H9 (cell line): ENCODE results near the gene ADAT3. TPM values are rescaled to one million over a fixed set of nuclear protein-coding genes. Genes with fewer than 3 reads are reported as not detected.

Experiments
- DNase-seq: peaks from one replicate; pipeline ENCODE4 v3.0.0-alpha.2; 2017
- H2AFZ ChIP-seq: one replicate; pipeline ENCODE4 v1.6.1; 2013; ENCODE audit warnings: mild to moderate bottlenecking, low read length, control low read depth, moderate library complexity
- H2AK5ac ChIP-seq: 2 replicates; pipeline ENCODE4 v1.6.1; 2013; ENCODE audit warnings: low read length, control low read depth, mixed read lengths; ENCODE audit not compliant: insufficient read length
- H2BK120ac ChIP-seq: one replicate; pipeline ENCODE4 v1.6.1; 2013; ENCODE audit warnings: low read depth, mild to moderate bottlenecking, low read length, control low read depth, inconsistent platforms; ENCODE audit not compliant: poor library complexity, severe bottlenecking
- H2BK12ac ChIP-seq: 2 replicates; pipeline ENCODE4 v1.6.1; 2013; ENCODE audit warnings: low read length, control low read depth, mixed read lengths, low read depth; ENCODE audit not compliant: insufficient read length
- H2BK15ac ChIP-seq: 2 replicates; pipeline ENCODE4 v1.6.1; 2013; ENCODE audit warnings: low read depth, low read length, control low read depth
- H2BK20ac ChIP-seq: one replicate; pipeline ENCODE4 v1.6.1; 2013; ENCODE audit warnings: low read depth, mild to moderate bottlenecking, low read length, control low read depth, inconsistent platforms; ENCODE audit not compliant: poor library complexity, severe bottlenecking
- H2BK5ac ChIP-seq: 2 replicates; pipeline ENCODE4 v1.6.1; 2013; ENCODE audit warnings: low read length, control low read depth, mixed read lengths; ENCODE audit not compliant: insufficient read length
- H3K14ac ChIP-seq: 2 replicates; pipeline ENCODE4 v1.6.1; 2013; ENCODE audit warnings: low read length, control low read depth; ENCODE audit not compliant: insufficient read depth
- H3K18ac ChIP-seq: 2 replicates; pipeline ENCODE4 v1.6.1; 2013; ENCODE audit warnings: low read depth, mild to moderate bottlenecking, mixed read lengths, low read length, control low read depth; ENCODE audit not compliant: insufficient read length
- H3K23ac ChIP-seq: 2 replicates; pipeline ENCODE4 v1.6.1; 2013; ENCODE audit warnings: low read length, control low read depth, mixed read lengths, low read depth; ENCODE audit not compliant: insufficient read length
- H3K23me2 ChIP-seq: 2 replicates; pipeline ENCODE4 v1.6.1; 2013; ENCODE audit warnings: low read depth, mild to moderate bottlenecking, mixed read lengths, low read length, control low read depth; ENCODE audit not compliant: insufficient read length, poor library complexity, severe bottlenecking
- H3K27ac ChIP-seq: 2 replicates; pipeline ENCODE4 v1.5.1; 2013; ENCODE audit warnings: low read length, control low read depth, mixed read lengths, low read depth; ENCODE audit not compliant: insufficient read length
- H3K27me3 ChIP-seq: 2 replicates; pipeline ENCODE4 v1.6.1; 2013; ENCODE audit warnings: low read length, control low read depth, inconsistent platforms; ENCODE audit not compliant: insufficient read depth
- H3K4ac ChIP-seq: 2 replicates; pipeline ENCODE4 v1.6.1; 2013; ENCODE audit warnings: low read depth, mild to moderate bottlenecking, control low read depth, inconsistent platforms, low read length, moderate library complexity
- H3K4me1 ChIP-seq: 2 replicates; pipeline ENCODE4 v1.6.1; 2013; ENCODE audit warnings: low read length, control low read depth, inconsistent platforms; ENCODE audit not compliant: insufficient read depth
- H3K4me2 ChIP-seq: 2 replicates; pipeline ENCODE4 v1.6.1; 2013; ENCODE audit warnings: low read length, control low read depth, mixed read lengths; ENCODE audit not compliant: insufficient read length, insufficient read depth
- H3K56ac ChIP-seq: 2 replicates; pipeline ENCODE4 v1.6.1; 2013; ENCODE audit warnings: low read depth, mild to moderate bottlenecking, mixed read lengths, low read length, control low read depth; ENCODE audit not compliant: insufficient read length
- H3K79me1 ChIP-seq: 2 replicates; pipeline ENCODE4 v1.6.1; 2013; ENCODE audit warnings: low read depth, mild to moderate bottlenecking, moderate library complexity, low read length, control low read depth, inconsistent platforms; ENCODE audit not compliant: insufficient read depth, poor library complexity, severe bottlenecking
- H3K79me2 ChIP-seq: 2 replicates; pipeline ENCODE4 v1.6.1; 2013; ENCODE audit warnings: low read length, control low read depth, inconsistent platforms; ENCODE audit not compliant: insufficient read depth
- H3K9ac ChIP-seq: 2 replicates; pipeline ENCODE4 v1.6.1; 2013; ENCODE audit warnings: low read length, control low read depth, mixed read lengths; ENCODE audit not compliant: insufficient read length; ENCODE audit errors: extremely low read depth
- H3K9me3 ChIP-seq: one replicate; pipeline ENCODE4 v1.6.1; 2013; ENCODE audit warnings: low read depth, low read length, inconsistent platforms; ENCODE audit not compliant: control insufficient read depth
- H3T11ph ChIP-seq: one replicate; pipeline ENCODE4 v1.6.1; 2013; ENCODE audit warnings: mild to moderate bottlenecking, low read length, control low read depth, inconsistent platforms
- H4K20me1 ChIP-seq: one replicate; pipeline ENCODE4 v1.6.1; 2013; ENCODE audit not compliant: control insufficient read depth, insufficient read length, insufficient read depth
- H4K5ac ChIP-seq: 2 replicates; pipeline ENCODE4 v1.6.1; 2013; ENCODE audit warnings: low read depth, mild to moderate bottlenecking, mixed read lengths, low read length, control low read depth; ENCODE audit not compliant: insufficient read length
- H4K8ac ChIP-seq: replicated peaks from 2 replicates; pipeline ENCODE4 v1.6.1; 2013; ENCODE audit warnings: low read length, control low read depth, mixed read lengths, low read depth; ENCODE audit not compliant: insufficient read length
- H4K91ac ChIP-seq: 2 replicates; pipeline ENCODE4 v1.6.1; 2013; ENCODE audit warnings: low read depth, mild to moderate bottlenecking, moderate library complexity, mixed read lengths, low read length, control low read depth; ENCODE audit not compliant: insufficient read length
- H3K27ac Mint-ChIP-seq, 3 experiments: 2 replicates in 2 of 3; 3 replicates in 1 of 3; pipeline ENCODE4 v1.8.0; 2020 to 2021; ENCODE audit warnings: mixed read lengths in 3 of 3, mild to moderate bottlenecking in 1 of 3, moderate library complexity in 1 of 3
- H3K27me3 Mint-ChIP-seq: 2 replicates; pipeline ENCODE4 v1.8.0; 2021; ENCODE audit warnings: low read depth, mild to moderate bottlenecking, moderate library complexity, mixed read lengths
- H3K36me3 Mint-ChIP-seq, 3 experiments: 2 replicates in 2 of 3; 3 replicates in 1 of 3; pipeline ENCODE4 v1.8.0; 2020 to 2021; ENCODE audit warnings: low read depth in 3 of 3, mixed read lengths in 3 of 3; ENCODE audit not compliant: insufficient read depth in 1 of 3
- H3K4me1 Mint-ChIP-seq, 2 experiments: 2 replicates each; pipeline ENCODE4 v1.8.0; 2020; ENCODE audit warnings: mixed read lengths in 2 of 2
- H3K4me3 Mint-ChIP-seq, 2 experiments: 2 replicates in 1 of 2; 3 replicates in 1 of 2; pipeline ENCODE4 v1.8.0; 2020 to 2021; ENCODE audit warnings: mild to moderate bottlenecking in 2 of 2, mixed read lengths in 2 of 2, moderate library complexity in 1 of 2
- H3K9me3 Mint-ChIP-seq, 2 experiments: 2 replicates in 1 of 2; 3 replicates in 1 of 2; pipeline ENCODE4 v1.8.0; 2020; ENCODE audit warnings: mild to moderate bottlenecking in 2 of 2, mixed read lengths in 2 of 2, moderate library complexity in 1 of 2
- WGBS: extraction: QIAGEN DNeasy Blood & Tissue Kit; methylation state at CpG from one replicate; pipeline ENCODE4 v1.1.7; 2013; ENCODE audit warnings: missing lambda C conversion rate, low lambda C conversion rate, mixed read lengths; ENCODE audit not compliant: insufficient read length; ENCODE audit errors: extremely low coverage; 5-methylcytosine and 5-hydroxymethylcytosine counted together
- total RNA-seq: library from RNA; stranded (reverse); gene quantifications from 2 replicates; pipeline ENCODE4 v1.2.1, GENCODE V29; 2021
- TF ChIP-seq, protein P1 (sequence below): fragments of 200-600 bp; sonication (generic); conservative IDR thresholded peaks from 3 replicates; pipeline ENCODE4 v1.8.0; 2021; ENCODE audit warnings: antibody characterized with exemption, mild to moderate bottlenecking

Gene ADAT3
- total RNA-seq, 1 experiment from 2014 or later, result 12.2 TPM

DNA sequence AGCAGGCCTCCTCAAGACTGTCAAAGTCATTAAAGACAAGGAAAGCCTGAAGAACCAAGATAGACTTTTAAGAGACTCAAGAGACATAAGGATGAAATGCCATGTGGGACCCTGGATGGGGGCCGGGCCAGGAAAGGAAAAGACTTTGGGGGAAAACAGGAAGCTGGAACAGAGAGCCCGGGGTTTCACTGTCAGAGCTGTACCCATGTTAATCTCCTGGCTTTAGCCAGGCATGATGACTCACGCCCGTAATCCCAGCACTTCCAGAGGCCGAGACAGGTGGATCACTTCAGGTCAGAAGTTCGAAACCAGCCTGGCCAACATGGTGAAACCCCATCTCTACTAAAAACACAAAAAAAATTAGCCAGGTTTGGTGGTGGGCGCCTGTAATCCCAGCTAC lies 36.2 kb upstream of the ADAT3 start:
- Mint-ChIP-seq H3K4me3 (no peak overlapping the region), H3K27ac (no peak overlapping the region; a peak in 1 of 7 replicates), H3K9me3 (no peaks in the 10 kb centered on the region), H3K4me1 (peaks cover 2 to 5% of the 10 kb centered on the region in 2 experiments), H3K27me3 (no peaks in the 10 kb centered on the region), H3K36me3 (peaks cover 0 to 9% (median 2%) of the 10 kb centered on the region in 3 experiments; a peak in 3 of 7 replicates)
- H3K9me3 ChIP-seq, result no peaks in the 10 kb centered on the region
- no peak overlapping the region for H3K4me2 ChIP-seq
- H3K18ac ChIP-seq, result no peak overlapping the region
- no CpG with 5 or more reads among the region's 7 CpGs for WGBS
- H3K14ac ChIP-seq, result no peak overlapping the region
- H4K20me1 ChIP-seq, result peaks cover 3% of the 10 kb centered on the region
- H4K91ac ChIP-seq, result no peak overlapping the region
- peaks cover 10% of the 10 kb centered on the region for H3K79me1 ChIP-seq
- H2AFZ ChIP-seq, result no peak overlapping the region
- no peak overlapping the region for H4K5ac ChIP-seq
- H3K27ac ChIP-seq, result no peak overlapping the region
- H2BK20ac ChIP-seq, result no peak overlapping the region
- DNase-seq, result no peak
- no peak overlapping the region for H3K23ac ChIP-seq
- no peak overlapping the region for H2BK5ac ChIP-seq
- no peak overlapping the region for H2BK12ac ChIP-seq
- no peak overlapping the region for H4K8ac ChIP-seq
- H2BK15ac ChIP-seq, result no peak overlapping the region
- H3K4me1 ChIP-seq, result no peaks in the 10 kb centered on the region; the same call in 1 of the 2 replicates
- H3T11ph ChIP-seq, result no peak overlapping the region
- peaks cover 4% of the 10 kb centered on the region for H3K23me2 ChIP-seq
- H3K79me2 ChIP-seq, result no peaks in the 10 kb centered on the region
- no peak overlapping the region for H2BK120ac ChIP-seq
- no peak overlapping the region for H3K9ac ChIP-seq
- H3K56ac ChIP-seq, result no peak overlapping the region
- H3K4ac ChIP-seq, result no peak overlapping the region
- H2AK5ac ChIP-seq, result no peak overlapping the region
- no peaks in the 10 kb centered on the region for H3K27me3 ChIP-seq
- TF ChIP-seq, protein P1, sequence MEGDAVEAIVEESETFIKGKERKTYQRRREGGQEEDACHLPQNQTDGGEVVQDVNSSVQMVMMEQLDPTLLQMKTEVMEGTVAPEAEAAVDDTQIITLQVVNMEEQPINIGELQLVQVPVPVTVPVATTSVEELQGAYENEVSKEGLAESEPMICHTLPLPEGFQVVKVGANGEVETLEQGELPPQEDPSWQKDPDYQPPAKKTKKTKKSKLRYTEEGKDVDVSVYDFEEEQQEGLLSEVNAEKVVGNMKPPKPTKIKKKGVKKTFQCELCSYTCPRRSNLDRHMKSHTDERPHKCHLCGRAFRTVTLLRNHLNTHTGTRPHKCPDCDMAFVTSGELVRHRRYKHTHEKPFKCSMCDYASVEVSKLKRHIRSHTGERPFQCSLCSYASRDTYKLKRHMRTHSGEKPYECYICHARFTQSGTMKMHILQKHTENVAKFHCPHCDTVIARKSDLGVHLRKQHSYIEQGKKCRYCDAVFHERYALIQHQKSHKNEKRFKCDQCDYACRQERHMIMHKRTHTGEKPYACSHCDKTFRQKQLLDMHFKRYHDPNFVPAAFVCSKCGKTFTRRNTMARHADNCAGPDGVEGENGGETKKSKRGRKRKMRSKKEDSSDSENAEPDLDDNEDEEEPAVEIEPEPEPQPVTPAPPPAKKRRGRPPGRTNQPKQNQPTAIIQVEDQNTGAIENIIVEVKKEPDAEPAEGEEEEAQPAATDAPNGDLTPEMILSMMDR, result no peak
